BE2C (cell line): Measurements from ENCODE around the gene GNB1.

Source experiments
- DNase-seq: peaks from one replicate; pipeline ENCODE4 v3.0.0-alpha.2; 2020
- H3K27me3 ChIP-seq: fragments of 250-450 bp; sonication (Bioruptor Pico); 2 replicates; pipeline ENCODE4 v1.5.1; 2020; ENCODE audit warnings: mild to moderate bottlenecking
- H3K36me3 ChIP-seq: fragments of 250-450 bp; sonication (Bioruptor Pico); 2 replicates; pipeline ENCODE4 v1.5.1; 2020; ENCODE audit warnings: mild to moderate bottlenecking
- H3K4me1 ChIP-seq: fragments of 250-450 bp; sonication (Bioruptor Pico); 2 replicates; pipeline ENCODE4 v1.5.1; 2020
- H3K4me3 ChIP-seq: 2 replicates; pipeline ENCODE4 v1.5.1; 2011; ENCODE audit warnings: low read depth, low read length
- H3K9me3 ChIP-seq: fragments of 250-450 bp; sonication (Bioruptor Pico); 2 replicates; pipeline ENCODE4 v1.5.1; 2020
- TF ChIP-seq, protein P1 (sequence below): IDR thresholded peaks from 2 replicates; pipeline ENCODE4 v1.5.1; 2012; ENCODE audit warnings: mild to moderate bottlenecking, low read depth, low read length

Gene GNB1

GRCh38 chr1:1917304-1917976 is 26.6 kb upstream of the GNB1 start:
- Histone ChIP-seq H3K36me3 (no peaks in the 10 kb centered on the region), H3K9me3 (no peaks in the 10 kb centered on the region), H3K4me1 (no peaks in the 10 kb centered on the region), H3K4me3 (no peak overlapping the region), H3K27me3 (no peaks in the 10 kb centered on the region)
- no peak for DNase-seq
- TF ChIP-seq, protein P1, sequence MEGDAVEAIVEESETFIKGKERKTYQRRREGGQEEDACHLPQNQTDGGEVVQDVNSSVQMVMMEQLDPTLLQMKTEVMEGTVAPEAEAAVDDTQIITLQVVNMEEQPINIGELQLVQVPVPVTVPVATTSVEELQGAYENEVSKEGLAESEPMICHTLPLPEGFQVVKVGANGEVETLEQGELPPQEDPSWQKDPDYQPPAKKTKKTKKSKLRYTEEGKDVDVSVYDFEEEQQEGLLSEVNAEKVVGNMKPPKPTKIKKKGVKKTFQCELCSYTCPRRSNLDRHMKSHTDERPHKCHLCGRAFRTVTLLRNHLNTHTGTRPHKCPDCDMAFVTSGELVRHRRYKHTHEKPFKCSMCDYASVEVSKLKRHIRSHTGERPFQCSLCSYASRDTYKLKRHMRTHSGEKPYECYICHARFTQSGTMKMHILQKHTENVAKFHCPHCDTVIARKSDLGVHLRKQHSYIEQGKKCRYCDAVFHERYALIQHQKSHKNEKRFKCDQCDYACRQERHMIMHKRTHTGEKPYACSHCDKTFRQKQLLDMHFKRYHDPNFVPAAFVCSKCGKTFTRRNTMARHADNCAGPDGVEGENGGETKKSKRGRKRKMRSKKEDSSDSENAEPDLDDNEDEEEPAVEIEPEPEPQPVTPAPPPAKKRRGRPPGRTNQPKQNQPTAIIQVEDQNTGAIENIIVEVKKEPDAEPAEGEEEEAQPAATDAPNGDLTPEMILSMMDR: no peak

DNA sequence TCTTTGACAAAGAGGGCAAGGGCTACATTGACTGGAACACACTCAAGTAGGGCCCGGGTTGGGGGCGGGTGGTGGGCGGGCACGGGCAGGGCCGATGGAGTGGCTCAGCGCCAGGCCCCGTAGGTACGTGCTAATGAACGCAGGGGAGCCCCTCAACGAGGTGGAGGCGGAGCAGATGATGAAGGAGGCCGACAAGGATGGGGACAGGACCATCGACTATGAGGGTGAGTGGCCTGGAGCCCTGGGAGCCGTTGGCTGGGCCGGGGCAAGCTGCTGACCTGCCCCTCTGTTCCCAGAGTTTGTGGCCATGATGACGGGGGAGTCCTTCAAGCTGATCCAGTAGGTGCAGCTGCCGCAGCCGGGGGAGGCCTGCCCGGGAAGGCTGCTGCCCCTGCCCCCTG is 26.0 kb upstream of the GNB1 start:
- TF ChIP-seq, protein P1: no peak
- H3K4me3 ChIP-seq: no peak overlapping the region
- no peaks in the 10 kb centered on the region for H3K36me3 ChIP-seq
- H3K27me3 ChIP-seq: no peaks in the 10 kb centered on the region
- no peaks in the 10 kb centered on the region for H3K9me3 ChIP-seq
- no peaks in the 10 kb centered on the region for H3K4me1 ChIP-seq
- DNase-seq: no peak

DNA sequence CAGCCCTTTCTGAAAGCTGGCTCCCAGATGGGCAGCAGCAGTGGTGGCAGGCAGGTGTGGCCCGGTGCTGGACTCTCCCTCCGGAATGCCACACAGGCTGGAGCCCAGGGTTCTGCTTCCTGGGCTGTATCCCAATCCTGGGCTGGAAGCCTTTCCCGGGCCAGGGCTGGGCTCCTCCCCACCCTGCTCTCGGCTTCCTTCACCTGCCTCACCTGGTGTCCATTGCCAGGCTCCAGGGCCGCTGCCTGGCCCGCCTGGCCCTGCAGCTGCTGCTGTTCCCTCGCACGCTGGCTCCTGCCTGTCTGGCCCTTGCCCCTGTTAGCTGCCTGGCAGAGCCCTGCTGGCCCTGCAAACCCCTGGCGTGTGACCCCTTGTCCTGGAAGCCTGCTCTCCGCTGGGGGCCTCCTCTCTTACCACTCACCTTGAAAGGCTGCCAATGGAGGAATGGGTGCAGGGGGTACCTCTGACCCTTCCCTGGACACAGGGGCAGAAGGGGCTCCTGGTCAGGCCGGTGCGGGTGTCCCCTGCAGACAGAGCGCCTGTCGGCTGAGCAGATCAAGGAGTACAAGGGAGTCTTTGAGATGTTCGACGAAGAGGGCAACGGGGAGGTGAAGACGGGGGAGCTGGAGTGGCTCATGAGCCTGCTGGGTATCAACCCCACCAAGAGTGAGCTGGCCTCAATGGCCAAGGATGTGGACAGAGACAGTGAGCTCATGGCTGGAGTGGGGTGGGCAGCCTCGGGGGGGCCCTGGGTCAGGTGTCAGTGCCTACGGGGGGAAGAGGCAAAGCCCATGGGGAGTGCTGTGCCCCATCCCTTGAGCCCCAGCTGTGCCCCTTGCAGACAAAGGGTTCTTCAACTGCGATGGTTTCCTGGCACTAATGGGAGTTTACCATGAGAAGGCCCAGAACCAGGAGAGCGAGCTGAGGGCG is 25.3 kb upstream of the GNB1 start:
- Histone ChIP-seq H3K27me3 (no peaks in the 10 kb centered on the region), H3K4me1 (no peaks in the 10 kb centered on the region), H3K9me3 (no peaks in the 10 kb centered on the region), H3K36me3 (no peaks in the 10 kb centered on the region), H3K4me3 (no peak overlapping the region)
- TF ChIP-seq, protein P1: no peak
- no peak for DNase-seq

DNA sequence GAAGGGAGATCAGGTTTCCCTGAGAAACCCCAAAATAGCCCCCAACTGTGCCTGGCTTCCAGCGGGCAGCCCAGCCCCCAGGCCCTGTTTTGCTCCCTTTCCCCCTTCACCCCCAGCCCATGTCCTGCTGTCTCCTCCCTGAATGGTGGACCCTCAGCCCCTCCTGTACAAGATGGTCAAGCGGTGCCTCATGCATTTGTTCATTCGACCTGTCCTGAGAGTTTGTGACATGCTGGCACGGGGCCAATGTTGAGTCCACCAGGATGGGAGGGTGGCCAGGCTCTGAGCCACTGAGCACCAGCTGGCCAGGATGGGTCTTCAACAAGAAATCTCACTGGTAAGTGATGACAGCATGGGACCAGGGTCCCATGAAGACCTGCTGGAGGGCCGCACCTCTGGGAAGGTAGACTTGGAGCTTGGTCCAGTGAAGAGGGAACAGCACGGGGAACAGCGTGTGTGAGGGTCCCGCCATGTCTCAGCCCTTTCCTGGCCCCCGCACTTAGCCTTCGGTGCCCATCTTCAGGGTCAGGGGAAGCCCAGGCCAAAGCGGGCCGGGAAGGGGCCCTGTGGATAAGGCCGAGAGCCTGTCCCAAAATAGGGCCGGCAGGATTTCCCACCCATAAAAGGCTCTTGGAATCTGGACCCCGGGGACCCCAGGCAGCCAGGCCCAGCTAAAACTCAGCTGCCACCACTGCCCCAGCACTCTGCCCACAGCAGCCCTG is 24.2 kb upstream of the GNB1 start, which contains the start of gene CALML6:
CALML6 (plus strand) TSS at position 290 of the 722 bp plus-strand sequence; CDS start at position 311, 21 bp downstream.
- no peak within 1 kb of the TSS for H3K4me3 ChIP-seq
- no peaks in the 10 kb centered on the region for H3K9me3 ChIP-seq
- H3K4me1 ChIP-seq: no peaks in the 10 kb centered on the region
- H3K27me3 ChIP-seq: no peaks in the 10 kb centered on the region
- H3K36me3 ChIP-seq: no peaks in the 10 kb centered on the region
- TF ChIP-seq, protein P1: no peak
- no peak for DNase-seq

DNA sequence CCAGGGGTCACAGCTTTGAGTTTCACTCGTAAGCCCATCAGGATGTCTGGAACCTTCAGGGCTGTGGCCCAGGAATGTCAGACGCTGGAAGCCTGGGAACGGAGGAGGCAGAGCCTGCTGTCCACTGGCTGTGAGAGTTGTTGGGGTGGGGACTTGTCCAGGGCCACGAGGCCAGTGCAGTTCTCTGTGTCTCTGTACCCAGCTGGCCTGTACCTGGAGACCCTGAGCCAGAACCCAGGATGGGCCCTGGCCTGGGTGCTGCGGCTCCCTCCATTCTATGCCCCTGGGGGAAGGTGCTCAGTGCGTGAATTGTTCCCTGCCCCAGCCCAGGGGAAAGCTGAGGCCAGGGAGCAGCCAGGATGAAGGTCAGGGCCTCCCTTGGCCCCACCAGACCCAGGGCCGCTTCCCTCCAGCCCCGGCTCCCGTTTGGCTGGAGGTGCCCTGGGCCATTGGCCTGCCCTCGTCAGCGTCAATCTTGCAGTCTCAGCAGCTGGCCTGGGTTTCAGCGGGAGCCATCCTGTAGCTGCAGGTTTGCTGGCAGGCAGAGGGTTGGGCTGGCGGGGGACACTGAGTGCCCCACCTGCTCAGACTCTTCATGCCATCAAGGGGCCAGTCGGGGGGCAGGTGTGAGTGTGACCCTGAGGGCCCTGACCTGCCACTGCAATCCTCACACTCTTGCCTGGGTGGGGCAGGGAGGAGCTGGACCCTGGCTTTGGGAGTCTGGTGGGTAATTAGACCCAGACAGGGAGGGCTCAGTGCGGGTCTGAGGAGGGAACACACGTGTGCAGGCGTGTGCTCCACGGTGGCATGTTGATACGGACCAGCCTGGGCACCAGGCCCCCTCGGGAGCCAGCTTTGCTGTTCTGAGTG is 23.4 kb upstream of the GNB1 start:
- H3K4me3 ChIP-seq: no peak overlapping the region
- no peaks in the 10 kb centered on the region for H3K9me3 ChIP-seq
- H3K4me1 ChIP-seq: no peaks in the 10 kb centered on the region
- DNase-seq: no peak
- TF ChIP-seq, protein P1: no peak
- H3K36me3 ChIP-seq: no peaks in the 10 kb centered on the region
- H3K27me3 ChIP-seq: no peaks in the 10 kb centered on the region
